Subcutaneous abdominal adipose tissue (tissue), 5 donors: ENCODE measurements around the gene TREML2.
"Not testable (repeated sequence)": the region's sequence is repeated elsewhere in the genome, so short reads cannot be mapped to it uniquely, and the experiment has no call there.

Experiments
- H3K27ac ChIP-seq: one replicate; pipeline ENCODE4 v1.7.0; 2013; ENCODE audit warnings: low read depth, mild to moderate bottlenecking, inconsistent platforms, low read length, moderate library complexity
- H3K27me3 ChIP-seq, 5 donors: one replicate each; pipeline ENCODE4 v1.7.0; 2013; ENCODE audit warnings: low read length in 5 of 5, inconsistent platforms in 1 of 5; ENCODE audit not compliant: control insufficient read depth in 5 of 5, insufficient read depth in 4 of 5
- H3K36me3 ChIP-seq, 5 donors: one replicate each; pipeline ENCODE4 v1.7.0; 2013; ENCODE audit warnings: low read length in 5 of 5; ENCODE audit not compliant: control insufficient read depth in 5 of 5, insufficient read depth in 5 of 5
- H3K4me1 ChIP-seq, 5 donors: one replicate each; pipeline ENCODE4 v1.7.0; 2013; ENCODE audit warnings: low read length in 5 of 5, mild to moderate bottlenecking in 3 of 5, moderate library complexity in 1 of 5; ENCODE audit not compliant: control insufficient read depth in 5 of 5, insufficient read depth in 5 of 5
- H3K4me3 ChIP-seq, 5 donors: one replicate each; pipeline ENCODE4 v1.7.0; 2013; ENCODE audit warnings: low read length in 5 of 5, low read depth in 1 of 5
- H3K9ac ChIP-seq, 5 donors: one replicate each; pipeline ENCODE4 v1.7.0; 2013; ENCODE audit warnings: low read length in 5 of 5, mild to moderate bottlenecking in 4 of 5, moderate library complexity in 3 of 5
- H3K9me3 ChIP-seq, 5 donors: one replicate each; pipeline ENCODE4 v1.7.0; 2013; ENCODE audit warnings: low read length in 5 of 5; ENCODE audit not compliant: control insufficient read depth in 5 of 5
- donor health status: healthy.
- donor health status: healthy.
- donor health status: healthy.
- donor health status: healthy.
- donor health status: healthy.

TREML2 gene

DNA sequence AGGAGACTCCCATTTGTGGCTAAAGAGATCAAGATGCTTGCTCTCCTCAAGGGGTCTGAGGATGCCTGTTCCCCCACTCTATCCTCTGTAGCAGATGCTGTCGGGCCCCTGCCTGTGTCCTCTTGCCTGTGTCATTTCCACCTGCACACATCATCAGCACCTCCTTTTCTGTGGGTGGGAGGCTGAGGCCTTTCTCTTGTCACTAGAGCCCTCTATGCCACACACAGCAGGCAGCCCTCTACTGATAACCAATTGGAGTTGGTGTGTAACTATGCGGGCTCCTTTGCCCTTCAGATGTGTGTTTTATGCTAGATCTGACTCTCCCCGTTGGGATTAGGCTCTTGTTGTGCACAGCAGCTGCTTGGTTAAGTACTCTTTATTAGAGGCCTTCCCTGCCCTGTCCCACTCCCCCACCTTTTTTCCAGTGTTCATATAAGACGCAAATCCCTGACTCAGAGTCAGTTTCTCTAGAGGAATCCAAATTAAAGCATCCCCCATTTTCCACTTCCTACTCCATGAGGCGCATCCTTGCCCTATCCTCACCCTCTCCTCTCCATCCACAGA lies 7.7 kb downstream of the TREML2 start:
- H3K9ac ChIP-seq, result no peak overlapping the region
- H3K36me3 ChIP-seq, result no peaks in the 10 kb centered on the region
- H3K9me3 ChIP-seq, result peaks cover 0 to 16% (median 6%) of the 10 kb centered on the region in 5 donors
- no peaks in the 10 kb centered on the region for H3K4me1 ChIP-seq
- no peak overlapping the region for H3K27ac ChIP-seq
- peaks cover 3 to 18% (median 15%) of the 10 kb centered on the region in 5 donors for H3K27me3 ChIP-seq
- no peak overlapping the region for H3K4me3 ChIP-seq

- H3K27ac ChIP-seq, result no peak overlapping the region
- H3K27me3 ChIP-seq, result peaks cover 3 to 18% (median 15%) of the 10 kb centered on the region in 5 donors
These were observed 9.4 kb downstream of the TREML2 start for GRCh38 chr6:41191569-41191968.

GRCh38 chr6:41190791-41191190 lies 10.2 kb downstream of the TREML2 start:
- Histone ChIP-seq H3K27ac (no peak overlapping the region), H3K9me3 (peaks cover 0 to 16% (median 6%) of the 10 kb centered on the region in 5 donors), H3K4me3 (no peak overlapping the region), H3K27me3 (peaks cover 3 to 18% (median 15%) of the 10 kb centered on the region in 5 donors), H3K36me3 (no peaks in the 10 kb centered on the region), H3K9ac (no peak overlapping the region), H3K4me1 (peaks cover 0 to 6% (median 0%) of the 10 kb centered on the region in 5 donors)

More at GRCh38 chr6:41191569-41191968, 9.4 kb downstream of the TREML2 start:
- H3K4me3 ChIP-seq, result no peak overlapping the region
- H3K9me3 ChIP-seq, result peaks cover 0 to 16% (median 6%) of the 10 kb centered on the region in 5 donors
- no peak overlapping the region for H3K9ac ChIP-seq
- no peaks in the 10 kb centered on the region for H3K36me3 ChIP-seq
- no peaks in the 10 kb centered on the region for H3K4me1 ChIP-seq

DNA sequence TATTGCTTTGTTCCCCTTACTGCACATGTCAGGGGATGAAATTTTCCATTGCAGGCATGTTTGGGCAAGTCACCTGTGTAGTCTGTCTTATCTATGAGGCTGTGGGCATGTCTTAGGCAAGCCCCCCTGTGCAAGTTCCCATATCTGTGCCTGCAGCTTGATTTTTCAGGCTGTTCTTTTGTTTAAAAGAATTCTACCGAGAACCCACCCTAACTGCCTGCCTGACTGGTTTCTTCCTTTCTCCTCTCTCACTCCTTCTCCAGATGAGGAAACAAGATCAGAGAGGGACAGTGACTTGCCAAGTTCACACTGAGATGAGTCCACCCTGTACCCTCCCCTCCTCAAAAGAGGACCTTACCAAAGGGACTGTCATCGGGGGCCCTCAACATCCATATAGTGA lies 11.0 kb downstream of the TREML2 start:
- H3K36me3 ChIP-seq, result no peaks in the 10 kb centered on the region
- no peak overlapping the region for H3K9ac ChIP-seq
- peaks cover 3 to 18% (median 15%) of the 10 kb centered on the region in 5 donors for H3K27me3 ChIP-seq
- H3K9me3 ChIP-seq, result peaks cover 0 to 16% (median 6%) of the 10 kb centered on the region in 5 donors
- H3K4me3 ChIP-seq, result peak overlapping the region in 1 of 5 donors; percentile 3
- no peak overlapping the region for H3K27ac ChIP-seq
- H3K4me1 ChIP-seq, result peaks cover 0 to 10% (median 0%) of the 10 kb centered on the region in 5 donors

DNA sequence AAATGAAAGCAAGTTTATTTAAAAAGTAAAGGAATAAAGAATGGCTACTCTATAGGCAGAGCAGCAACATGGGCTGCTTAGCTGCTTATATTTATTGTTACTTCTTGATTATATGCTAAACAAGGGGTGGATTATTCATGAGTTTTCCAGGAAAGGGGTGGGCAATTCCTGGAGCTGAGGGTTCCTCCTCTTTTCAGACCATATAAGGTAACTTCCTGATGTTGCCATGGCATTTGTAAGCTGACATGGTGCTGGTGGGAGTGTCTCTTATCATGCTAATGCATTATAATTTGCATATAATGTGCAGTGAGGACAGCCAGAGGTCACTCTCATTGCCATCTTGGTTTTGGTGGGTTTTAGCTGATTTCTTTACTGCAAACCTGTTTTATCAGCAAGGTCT lies 11.9 kb downstream of the TREML2 start:
- Histone ChIP-seq H3K27me3 (peaks cover 0 to 15% (median 9%) of the 10 kb centered on the region in 5 donors), H3K4me1 (peaks cover 0 to 10% (median 0%) of the 10 kb centered on the region in 5 donors), H3K9me3 (peaks cover 0 to 16% (median 6%) of the 10 kb centered on the region in 5 donors)
- not testable (repeated sequence) for H3K4me3 ChIP-seq, H3K36me3 ChIP-seq, H3K9ac ChIP-seq, H3K27ac ChIP-seq

- H3K36me3 ChIP-seq, result no peaks in the 10 kb centered on the region
- H3K4me1 ChIP-seq, result peaks cover 0 to 10% (median 0%) of the 10 kb centered on the region in 5 donors
- H3K27ac ChIP-seq, result no peak overlapping the region
- H3K9me3 ChIP-seq, result peaks cover 0 to 16% (median 6%) of the 10 kb centered on the region in 5 donors
- H3K9ac ChIP-seq, result no peak overlapping the region
- H3K4me3 ChIP-seq, result no peak overlapping the region
- peaks cover 0 to 15% (median 9%) of the 10 kb centered on the region in 5 donors for H3K27me3 ChIP-seq
These were observed 12.7 kb downstream of the TREML2 start for GRCh38 chr6:41187924-41188886.

GRCh38 chr6:41186031-41186562 lies 14.9 kb downstream of the TREML2 start:
- Histone ChIP-seq H3K27me3 (peaks cover 0 to 3% (median 2%) of the 10 kb centered on the region in 5 donors), H3K4me3 (no peak overlapping the region), H3K36me3 (no peaks in the 10 kb centered on the region), H3K4me1 (peaks cover 0 to 14% (median 1%) of the 10 kb centered on the region in 5 donors), H3K27ac (no peak overlapping the region), H3K9me3 (peaks cover 0 to 16% (median 6%) of the 10 kb centered on the region in 5 donors), H3K9ac (no peak overlapping the region)

- no peak overlapping the region for H3K4me3 ChIP-seq
- H3K27ac ChIP-seq, result no peak overlapping the region
- no peak overlapping the region for H3K9ac ChIP-seq
- peaks cover 0 to 2% (median 0%) of the 10 kb centered on the region in 5 donors for H3K27me3 ChIP-seq
- H3K4me1 ChIP-seq, result peaks cover 0 to 14% (median 1%) of the 10 kb centered on the region in 5 donors
- H3K36me3 ChIP-seq, result no peaks in the 10 kb centered on the region
- H3K9me3 ChIP-seq, result peaks cover 0 to 7% (median 2%) of the 10 kb centered on the region in 5 donors
These were observed 16.2 kb downstream of the TREML2 start for GRCh38 chr6:41184761-41185160.

GRCh38 chr6:41182069-41183034 lies 18.6 kb downstream of the TREML2 start:
- Histone ChIP-seq H3K27me3 (no peaks in the 10 kb centered on the region), H3K4me1 (peaks cover 0 to 14% (median 1%) of the 10 kb centered on the region in 5 donors)

More at GRCh38 chr6:41182069-41183034, 18.6 kb downstream of the TREML2 start:
- Histone ChIP-seq H3K36me3 (no peaks in the 10 kb centered on the region), H3K9ac (no peak overlapping the region), H3K4me3 (no peak overlapping the region), H3K9me3 (no peaks in the 10 kb centered on the region), H3K27ac (no peak overlapping the region)
